Pancreas (tissue), 10 donors: ENCODE results near the gene ING2. TPM values are rescaled to one million over a fixed set of nuclear protein-coding genes. Genes with fewer than 3 reads are reported as not detected.

ENCODE experiments used
- ATAC-seq, 4 donors: fragments of 200-7000 bp; cut with Tn5 transposase; one replicate each; pipeline versions ENCODE4 v1.8.0 to v1.9.1; 2020; ENCODE audit warnings: mild to moderate bottlenecking in 4 of 4, moderate library complexity in 4 of 4
- DNase-seq, 6 donors: peaks; one replicate each; pipeline ENCODE4 v3.0.0-alpha.2; 2020
- FAIRE-seq: peaks from 2 replicates; lab custom pipeline; 2012; peaks lifted over from hg19 to GRCh38; lab: Jason Lieb, UNC
- H3K27ac ChIP-seq, 4 donors: fragments of 200-600 bp; sonication (generic); 1 replicate in 3 of 4; 2 replicates in 1 of 4; pipeline versions ENCODE4 v1.5.0 to v1.8.0; 2020
- H3K27me3 ChIP-seq, 4 donors: fragments of 200-600 bp; one replicate each; pipeline ENCODE4 v1.8.0; 2021
- H3K36me3 ChIP-seq, 3 donors: fragments of 200-600 bp; sonication (generic) in 1 of 3; one replicate each; pipeline versions ENCODE4 v1.5.0 to v1.8.0; 2020 to 2021
- H3K4me1 ChIP-seq, 3 donors: fragments of 200-600 bp; one replicate each; pipeline ENCODE4 v1.8.0; 2021
- H3K4me3 ChIP-seq, 4 donors: fragments of 200-600 bp; sonication (generic) in 2 of 4; one replicate each; pipeline versions ENCODE4 v1.5.0 to v1.8.0; 2020 to 2021
- H3K9me3 ChIP-seq, 4 donors: fragments of 200-600 bp; one replicate each; pipeline ENCODE4 v1.8.0; 2021
- WGBS, 2 donors: extraction: QIAGEN DNeasy Blood & Tissue Kit; methylation state at CpG; one replicate each; pipeline ENCODE4 v1.1.7; 2013; 5-methylcytosine and 5-hydroxymethylcytosine counted together
- intact Hi-C, 3 donors: fragments of 100-400 bp; cut with DNase I; formaldehyde crosslinking; loops; one replicate each; pipeline versions ENCODE4 v1.11.1 to v1.14.2; 2022
- polyA plus RNA-seq, 2 donors: library from polyadenylated mRNA; stranded (reverse); fragments of 200-250 nt; gene quantifications; one replicate each; pipeline ENCODE4 v1.2.3, GENCODE V29; 2013
- total RNA-seq, 6 donors: library from RNA; stranded (reverse); fragmentation: NEBNext Ultra II Directional in 4 of 6; extraction: Animal tissue kit (Norgen Biotek cat#: 25700) in 4 of 6; gene quantifications; one replicate each; pipeline versions ENCODE4 v1.2.1 to v1.2.4, GENCODE V29; 2021 to 2023
- TF ChIP-seq, protein P1 (sequence below), 4 donors: fragments of 200-600 bp; sonication (generic) in 3 of 4; IDR thresholded peaks; one replicate each; pipeline versions ENCODE4 v1.5.0 to v1.8.0; 2021; ENCODE audit warnings: antibody characterized with exemption in 4 of 4
- donor health status: healthy with polysubstance abuse.
- donor health status: DM: no; HTN: no; CAD: no; lungs with moderate emphysema.
- donor health status: DM: no; HTN: no; CAD: no.
- donor health status: control.
- donor health status: control.
- donor health status: Bipolar disorder and iron deficiency.
- donor health status: DM: yes; HTN: yes; CAD: no.
- donor health status: DM: no; HTN: no; CAD: no.
- donor health status: DM: no; HTN: no; CAD: no.
- donor health status: DM: yes; HTN: yes; CAD: no.

ING2 gene
- total and polyA plus RNA-seq, 8 donors: 3.1 to 16.9 (median 5.9) TPM

DNA sequence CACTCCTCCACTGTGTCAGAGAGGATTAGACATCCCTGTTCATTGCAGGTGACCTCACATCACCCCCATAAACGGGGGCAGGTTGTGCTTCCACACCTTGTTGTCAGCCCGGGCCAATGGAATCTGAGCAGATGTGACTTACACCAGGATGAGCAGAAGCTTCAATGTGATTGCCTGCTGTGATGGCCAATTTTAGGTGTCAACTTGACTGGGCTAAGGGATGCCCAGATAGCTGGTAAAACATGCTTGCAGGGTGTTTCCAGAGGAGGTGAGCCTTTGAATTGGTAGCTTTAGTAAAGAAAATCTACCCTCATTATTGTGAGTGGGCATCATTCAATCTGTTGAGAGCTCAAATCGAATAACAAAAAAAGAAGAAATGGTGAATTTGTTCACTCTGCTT is 52.1 kb downstream of the ING2 start:
- Histone ChIP-seq H3K4me3 (no peak overlapping the region), H3K4me1 (no peaks in the 10 kb centered on the region), H3K36me3 (no peaks in the 10 kb centered on the region), H3K9me3 (no peaks in the 10 kb centered on the region), H3K27ac (no peak overlapping the region), H3K27me3 (no peaks in the 10 kb centered on the region)
- WGBS, 2 donors: 79 to 80% methylated on average over 3 of the region's 3 CpGs
- TF ChIP-seq, protein P1, sequence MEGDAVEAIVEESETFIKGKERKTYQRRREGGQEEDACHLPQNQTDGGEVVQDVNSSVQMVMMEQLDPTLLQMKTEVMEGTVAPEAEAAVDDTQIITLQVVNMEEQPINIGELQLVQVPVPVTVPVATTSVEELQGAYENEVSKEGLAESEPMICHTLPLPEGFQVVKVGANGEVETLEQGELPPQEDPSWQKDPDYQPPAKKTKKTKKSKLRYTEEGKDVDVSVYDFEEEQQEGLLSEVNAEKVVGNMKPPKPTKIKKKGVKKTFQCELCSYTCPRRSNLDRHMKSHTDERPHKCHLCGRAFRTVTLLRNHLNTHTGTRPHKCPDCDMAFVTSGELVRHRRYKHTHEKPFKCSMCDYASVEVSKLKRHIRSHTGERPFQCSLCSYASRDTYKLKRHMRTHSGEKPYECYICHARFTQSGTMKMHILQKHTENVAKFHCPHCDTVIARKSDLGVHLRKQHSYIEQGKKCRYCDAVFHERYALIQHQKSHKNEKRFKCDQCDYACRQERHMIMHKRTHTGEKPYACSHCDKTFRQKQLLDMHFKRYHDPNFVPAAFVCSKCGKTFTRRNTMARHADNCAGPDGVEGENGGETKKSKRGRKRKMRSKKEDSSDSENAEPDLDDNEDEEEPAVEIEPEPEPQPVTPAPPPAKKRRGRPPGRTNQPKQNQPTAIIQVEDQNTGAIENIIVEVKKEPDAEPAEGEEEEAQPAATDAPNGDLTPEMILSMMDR (IDR thresholded peaks at IDR 0.05): no peak
- no peak for DNase-seq
- intact Hi-C loops: no loop called here
- no peak for FAIRE-seq
- ATAC-seq: no peak

DNA sequence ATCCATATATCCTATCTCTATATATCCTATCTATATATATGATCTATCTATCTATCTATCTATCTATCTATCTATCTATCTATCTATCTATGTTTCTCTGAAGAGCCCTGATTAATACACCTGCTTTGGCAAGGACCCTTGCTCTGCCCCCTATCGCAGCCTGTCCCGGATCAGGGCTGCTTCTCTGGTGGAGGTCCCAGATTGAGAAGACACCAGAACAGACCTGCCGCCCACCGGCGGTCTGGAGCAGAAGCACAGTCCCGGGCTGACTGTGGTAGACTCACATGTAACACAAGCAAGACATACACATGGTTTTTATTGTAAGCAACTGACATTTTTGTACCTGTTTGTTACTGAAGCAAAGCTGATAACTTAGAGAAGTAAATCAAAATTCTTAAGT is 52.8 kb downstream of the ING2 start:
- TF ChIP-seq, protein P1 (IDR thresholded peaks at IDR 0.05): no peak
- no peaks in the 10 kb centered on the region for H3K4me1 ChIP-seq
- no peak for ATAC-seq
- no peak overlapping the region for H3K4me3 ChIP-seq
- no peaks in the 10 kb centered on the region for H3K36me3 ChIP-seq
- WGBS, 2 donors: 94 to 96% methylated on average over 6 of the region's 6 CpGs
- no peak overlapping the region for H3K27ac ChIP-seq
- no peak for FAIRE-seq
- intact Hi-C loops: no loop called here
- H3K9me3 ChIP-seq: no peaks in the 10 kb centered on the region
- DNase-seq: no peak
- H3K27me3 ChIP-seq: no peaks in the 10 kb centered on the region

DNA sequence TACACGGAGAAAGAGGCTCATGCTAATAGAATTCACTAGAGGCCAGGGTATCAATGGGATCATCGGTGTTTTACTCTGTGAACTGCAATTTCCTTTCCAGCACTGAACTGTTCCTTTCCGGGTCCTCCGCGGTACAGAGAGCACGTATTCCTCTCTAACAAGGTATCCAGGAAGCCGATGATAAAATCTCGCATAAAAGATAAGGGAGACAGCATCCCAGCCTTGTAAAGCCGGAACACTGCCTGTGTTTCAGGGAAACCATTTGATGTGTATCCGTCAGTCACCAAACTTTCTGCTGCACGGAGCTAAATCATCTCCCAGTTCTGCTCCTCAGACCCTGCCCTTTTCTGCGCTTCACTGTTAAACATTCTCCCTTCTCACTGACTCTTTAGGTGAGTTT is 54.0 kb downstream of the ING2 start:
- H3K36me3 ChIP-seq: no peaks in the 10 kb centered on the region
- no peak overlapping the region for H3K27ac ChIP-seq
- FAIRE-seq (no peak), DNase-seq (no peak), ATAC-seq (no peak)
- H3K9me3 ChIP-seq: no peaks in the 10 kb centered on the region
- H3K4me1 ChIP-seq: no peaks in the 10 kb centered on the region
- WGBS, 2 donors: 68 to 77% methylated on average over 12 of the region's 12 CpGs
- H3K27me3 ChIP-seq: no peaks in the 10 kb centered on the region
- intact Hi-C loops: no loop called here
- no peak overlapping the region for H3K4me3 ChIP-seq
- TF ChIP-seq, protein P1 (IDR thresholded peaks at IDR 0.05): no peak

DNA sequence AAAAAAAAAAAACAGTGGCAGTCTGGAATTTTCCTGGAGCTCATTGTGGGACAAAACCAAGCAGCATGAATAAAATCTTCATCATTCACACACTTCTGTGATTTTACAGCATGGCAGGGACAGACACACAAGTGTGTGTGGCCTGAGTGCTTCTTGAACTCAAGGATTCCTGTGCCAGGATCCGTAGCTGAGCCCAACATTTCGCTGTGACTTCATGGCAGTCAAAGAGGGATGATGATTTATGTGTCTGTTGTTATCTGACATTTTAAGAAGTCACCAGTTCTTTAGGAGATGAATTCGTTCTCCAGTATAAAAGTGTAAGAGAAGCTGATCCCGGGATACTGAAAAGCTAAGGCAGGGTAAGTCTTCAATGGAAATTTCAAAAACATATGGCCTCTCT is 57.0 kb downstream of the ING2 start:
- Histone ChIP-seq H3K27me3 (no peaks in the 10 kb centered on the region), H3K9me3 (no peaks in the 10 kb centered on the region), H3K4me1 (no peaks in the 10 kb centered on the region), H3K27ac (no peak overlapping the region), H3K4me3 (no peak overlapping the region), H3K36me3 (no peaks in the 10 kb centered on the region)
- intact Hi-C loops: no loop called here
- 82 to 84% methylated on average over 4 of the region's 4 CpGs for WGBS, 2 donors
- TF ChIP-seq, protein P1 (IDR thresholded peaks at IDR 0.05): no peak
- FAIRE-seq (no peak), ATAC-seq (no peak), DNase-seq (no peak)

Other genes starting within 250 kb of the ING2 start
- not detected for gene CLDN22, start 184.8 kb upstream of the ING2 start, total RNA-seq
- under 1 TPM in 1 of 2 donors, not detected in 1; 0.02 TPM for gene CLDN22, start 184.8 kb upstream of the ING2 start, polyA plus RNA-seq
- gene CLDN24, start 182.6 kb upstream of the ING2 start, total RNA-seq: not detected
- not detected for gene CLDN24, start 182.6 kb upstream of the ING2 start, polyA plus RNA-seq
- 1 to 10 TPM; 6.4 to 9.5 (median 7.0) TPM for gene CDKN2AIP, start 60.4 kb upstream of the ING2 start, total RNA-seq
- gene CDKN2AIP, start 60.4 kb upstream of the ING2 start, polyA plus RNA-seq: 10 to 100 TPM in 1 of 2 donors, 1 to 10 TPM in 1; 5.9 to 12.2 TPM
- 10 to 100 TPM in 5 of 6 donors, 1 to 10 TPM in 1; 9.1 to 14.0 (median 12.8) TPM for gene RWDD4, start 154.1 kb downstream of the ING2 start, total RNA-seq
- 10 to 100 TPM in 1 of 2 donors, 1 to 10 TPM in 1; 8.5 to 15.4 TPM for gene RWDD4, start 154.1 kb downstream of the ING2 start, polyA plus RNA-seq
- gene TRAPPC11, start 154.2 kb downstream of the ING2 start, total RNA-seq: 10 to 100 TPM; 15.0 to 19.2 (median 16.3) TPM
- gene TRAPPC11, start 154.2 kb downstream of the ING2 start, polyA plus RNA-seq: 10 to 100 TPM in 1 of 2 donors, 1 to 10 TPM in 1; 8.6 to 12.1 TPM